HG03558 (cell line): ENCODE data around the gene RBBP8NL.

Source experiments
- ATAC-seq: cut with Tn5 transposase; IDR thresholded peaks from one replicate; pipeline ENCODE4 v1.9.1; 2021; ENCODE audit warnings: moderate number of reproducible peaks; ENCODE audit not compliant: unreplicated experiment; ENCODE audit errors: extremely low read depth

The RBBP8NL gene

GRCh38 chr20:62424249-62425107, 2.9 kb downstream of the RBBP8NL start:
- ATAC-seq: no peak

GRCh38 chr20:62423326-62423706, 4.0 kb downstream of the RBBP8NL start:
- no peak for ATAC-seq

GRCh38 chr20:62422636-62423325, 4.6 kb downstream of the RBBP8NL start:
- ATAC-seq: no peak

GRCh38 chr20:62421716-62421990, 5.7 kb downstream of the RBBP8NL start:
- no peak for ATAC-seq

GRCh38 chr20:62420846-62421715, 6.3 kb downstream of the RBBP8NL start:
- no peak for ATAC-seq

- ATAC-seq: no peak
These were observed 7.6 kb downstream of the RBBP8NL start for GRCh38 chr20:62419759-62420158.

GRCh38 chr20:62418709-62419487, 8.4 kb downstream of the RBBP8NL start:
- ATAC-seq: no peak

- ATAC-seq: no peak
These were observed 9.2 kb downstream of the RBBP8NL start for GRCh38 chr20:62417981-62418708.

- ATAC-seq: no peak
These were observed 10.4 kb downstream of the RBBP8NL start for GRCh38 chr20:62416651-62417637.

GRCh38 chr20:62415354-62416111, 11.8 kb downstream of the RBBP8NL start:
- ATAC-seq: no peak

GRCh38 chr20:62413896-62414481, 13.3 kb downstream of the RBBP8NL start:
- ATAC-seq: no peak

GRCh38 chr20:62413025-62413570, 14.2 kb downstream of the RBBP8NL start:
- no peak for ATAC-seq

GRCh38 chr20:62412194-62413024, 14.9 kb downstream of the RBBP8NL start:
- no peak for ATAC-seq

- no peak for ATAC-seq
These were observed 15.7 kb downstream of the RBBP8NL start for GRCh38 chr20:62411479-62412193.

GRCh38 chr20:62410746-62411478, 16.4 kb downstream of the RBBP8NL start:
- no peak for ATAC-seq
